ENCODE measurements around the gene VAV1. TPM values are rescaled to one million over a fixed set of nuclear protein-coding genes. Genes with fewer than 3 reads are reported as not detected.

Gene VAV1
- total RNA-seq, 4 donors from 2014 or later, result 1.7 to 4.3 (median 2.6) TPM

DNA sequence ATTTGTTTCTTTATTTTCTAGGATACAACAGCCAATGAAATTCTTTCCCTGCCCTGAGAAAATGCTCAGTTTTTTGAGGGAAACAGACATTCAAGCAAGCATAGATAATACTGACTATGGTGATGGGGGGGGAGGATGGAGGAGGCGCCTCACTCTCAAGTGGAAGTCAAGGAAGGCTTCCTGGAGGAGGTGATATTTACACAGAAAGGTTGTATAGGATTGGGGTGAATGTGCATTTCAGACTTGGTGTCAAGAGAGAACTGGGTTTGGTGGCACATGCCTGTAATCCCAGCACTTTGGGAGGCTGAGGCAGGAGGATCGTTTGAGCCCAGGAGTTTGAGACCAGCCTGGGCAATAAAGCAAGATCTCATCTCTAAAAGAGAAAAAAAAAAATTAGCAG lies 102.7 kb downstream of the VAV1 start:
- DNase-seq, result no peak
- intact Hi-C loops (cut with DNase I), result no loop called here
- 81 to 87% methylated on average over 2 of the region's 2 CpGs for WGBS, 2 donors

DNA sequence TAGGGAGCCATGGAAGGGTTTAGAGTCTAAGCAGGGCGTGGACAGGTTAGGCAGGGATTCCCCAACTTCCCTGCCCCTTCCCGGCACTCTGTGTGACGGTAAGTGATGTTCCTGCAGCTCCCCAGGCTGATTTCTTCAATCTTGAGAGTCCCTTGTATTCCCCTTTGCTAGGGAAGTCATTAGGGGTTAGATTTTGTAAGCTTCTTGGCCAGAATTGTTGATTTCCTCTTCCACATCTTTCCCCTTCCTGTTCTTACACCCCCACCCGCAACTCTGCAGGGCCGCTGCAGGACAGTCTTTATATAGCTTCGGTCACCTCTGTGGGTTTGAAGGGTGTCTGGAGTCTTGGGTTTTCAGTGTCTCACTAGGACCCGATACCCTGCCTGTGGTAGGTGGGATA lies 104.2 kb downstream of the VAV1 start:
- no peaks in the 10 kb centered on the region for H3K4me1 ChIP-seq
- intact Hi-C loops (cut with DNase I), result no loop called here
- H3K9me3 ChIP-seq, result no peaks in the 10 kb centered on the region
- no peak for DNase-seq
- no peak overlapping the region for H3K27ac ChIP-seq
- TF ChIP-seq POLR2A (IDR thresholded peaks at IDR 0.05), result no peak
- TF ChIP-seq, protein P1, sequence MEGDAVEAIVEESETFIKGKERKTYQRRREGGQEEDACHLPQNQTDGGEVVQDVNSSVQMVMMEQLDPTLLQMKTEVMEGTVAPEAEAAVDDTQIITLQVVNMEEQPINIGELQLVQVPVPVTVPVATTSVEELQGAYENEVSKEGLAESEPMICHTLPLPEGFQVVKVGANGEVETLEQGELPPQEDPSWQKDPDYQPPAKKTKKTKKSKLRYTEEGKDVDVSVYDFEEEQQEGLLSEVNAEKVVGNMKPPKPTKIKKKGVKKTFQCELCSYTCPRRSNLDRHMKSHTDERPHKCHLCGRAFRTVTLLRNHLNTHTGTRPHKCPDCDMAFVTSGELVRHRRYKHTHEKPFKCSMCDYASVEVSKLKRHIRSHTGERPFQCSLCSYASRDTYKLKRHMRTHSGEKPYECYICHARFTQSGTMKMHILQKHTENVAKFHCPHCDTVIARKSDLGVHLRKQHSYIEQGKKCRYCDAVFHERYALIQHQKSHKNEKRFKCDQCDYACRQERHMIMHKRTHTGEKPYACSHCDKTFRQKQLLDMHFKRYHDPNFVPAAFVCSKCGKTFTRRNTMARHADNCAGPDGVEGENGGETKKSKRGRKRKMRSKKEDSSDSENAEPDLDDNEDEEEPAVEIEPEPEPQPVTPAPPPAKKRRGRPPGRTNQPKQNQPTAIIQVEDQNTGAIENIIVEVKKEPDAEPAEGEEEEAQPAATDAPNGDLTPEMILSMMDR (IDR thresholded peaks at IDR 0.05), result no peak
- H3K27me3 ChIP-seq, result no peaks in the 10 kb centered on the region
- WGBS, 2 donors, result 53 to 76% methylated on average over 7 of the region's 7 CpGs
- H3K4me3 ChIP-seq (replicated peaks in 1 of 3), result no peak overlapping the region
- H3K36me3 ChIP-seq, result no peaks in the 10 kb centered on the region

More for the DNA sequence above, 102.7 kb downstream of the VAV1 start:
- no peaks in the 10 kb centered on the region for H3K36me3 ChIP-seq
- H3K9me3 ChIP-seq, result no peaks in the 10 kb centered on the region
- H3K27ac ChIP-seq, result no peak overlapping the region
- H3K27me3 ChIP-seq, result no peaks in the 10 kb centered on the region
- no peaks in the 10 kb centered on the region for H3K4me1 ChIP-seq
- H3K4me3 ChIP-seq (replicated peaks in 1 of 3), result no peak overlapping the region
- TF ChIP-seq, protein P1 (IDR thresholded peaks at IDR 0.05), result no peak
- TF ChIP-seq POLR2A (IDR thresholded peaks at IDR 0.05), result no peak

DNA sequence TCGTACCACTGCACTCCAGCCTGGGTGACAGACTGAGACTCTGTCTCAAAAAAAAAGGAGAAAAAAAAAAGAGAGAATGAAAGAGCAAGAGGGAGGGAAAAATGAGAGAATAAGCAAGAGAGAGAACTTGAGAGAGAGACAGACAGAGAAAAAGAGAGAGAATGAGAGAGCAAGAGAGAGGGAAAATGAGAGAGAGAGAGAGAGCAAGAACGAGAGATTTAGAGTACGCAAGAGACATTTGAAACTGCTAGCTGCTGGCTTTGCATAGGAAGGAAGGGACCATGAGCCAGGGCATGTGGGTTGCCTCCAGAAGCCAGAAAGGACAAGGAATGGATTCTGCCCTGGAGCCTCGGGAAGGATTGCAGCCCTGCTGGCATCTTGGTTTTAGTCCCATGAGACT lies 105.3 kb downstream of the VAV1 start:
- no peaks in the 10 kb centered on the region for H3K36me3 ChIP-seq
- WGBS, 2 donors, result 83 to 84% methylated on average over 4 of the region's 4 CpGs
- no peaks in the 10 kb centered on the region for H3K9me3 ChIP-seq
- no peaks in the 10 kb centered on the region for H3K4me1 ChIP-seq
- DNase-seq, result no peak
- H3K4me3 ChIP-seq (replicated peaks in 1 of 3), result no peak overlapping the region
- TF ChIP-seq POLR2A (IDR thresholded peaks at IDR 0.05), result no peak
- TF ChIP-seq, protein P1 (IDR thresholded peaks at IDR 0.05), result no peak
- H3K27ac ChIP-seq, result no peak overlapping the region
- intact Hi-C loops (cut with DNase I), result no loop called here
- no peaks in the 10 kb centered on the region for H3K27me3 ChIP-seq

DNA sequence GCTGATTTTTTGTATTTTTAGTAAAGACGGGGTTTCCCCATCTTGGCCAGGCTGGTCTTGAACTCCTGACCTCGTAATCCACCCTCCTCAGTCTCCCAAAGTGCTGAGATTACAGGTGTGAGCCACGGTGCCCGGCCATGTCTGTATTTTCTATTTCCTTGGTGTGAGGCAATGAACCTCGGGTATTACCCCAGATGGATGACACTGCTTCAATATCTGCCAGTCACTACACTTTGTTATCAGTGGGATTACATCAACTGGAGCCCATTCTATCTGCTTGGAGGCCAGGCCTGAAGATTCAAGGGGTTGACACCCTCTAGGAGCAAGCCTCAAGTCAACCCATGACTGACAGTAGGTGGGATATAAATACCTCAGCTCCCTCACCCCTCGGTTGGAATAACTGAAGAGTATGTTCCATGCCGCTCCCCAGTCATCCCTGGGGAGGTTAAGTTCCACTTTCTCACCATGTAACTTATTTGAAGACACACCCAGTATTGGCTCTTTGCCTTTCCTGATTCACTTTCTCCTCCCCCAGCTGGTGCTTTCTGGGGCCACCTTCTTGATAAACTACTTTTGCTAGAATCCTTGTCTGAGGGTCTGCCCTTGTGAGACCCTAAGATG lies 113.9 kb downstream of the VAV1 start:
- no peak overlapping the region for H3K4me3 ChIP-seq (replicated peaks in 1 of 3)
- no peaks in the 10 kb centered on the region for H3K9me3 ChIP-seq
- intact Hi-C loops (cut with DNase I), result no loop called here
- 85 to 89% methylated on average over 7 of the region's 7 CpGs for WGBS, 2 donors
- TF ChIP-seq, protein P1 (IDR thresholded peaks at IDR 0.05), result no peak
- no peak for TF ChIP-seq POLR2A (IDR thresholded peaks at IDR 0.05)
- no peaks in the 10 kb centered on the region for H3K4me1 ChIP-seq
- no peak overlapping the region for H3K27ac ChIP-seq
- DNase-seq, result no peak
- H3K27me3 ChIP-seq, result no peaks in the 10 kb centered on the region
- H3K36me3 ChIP-seq, result no peaks in the 10 kb centered on the region

DNA sequence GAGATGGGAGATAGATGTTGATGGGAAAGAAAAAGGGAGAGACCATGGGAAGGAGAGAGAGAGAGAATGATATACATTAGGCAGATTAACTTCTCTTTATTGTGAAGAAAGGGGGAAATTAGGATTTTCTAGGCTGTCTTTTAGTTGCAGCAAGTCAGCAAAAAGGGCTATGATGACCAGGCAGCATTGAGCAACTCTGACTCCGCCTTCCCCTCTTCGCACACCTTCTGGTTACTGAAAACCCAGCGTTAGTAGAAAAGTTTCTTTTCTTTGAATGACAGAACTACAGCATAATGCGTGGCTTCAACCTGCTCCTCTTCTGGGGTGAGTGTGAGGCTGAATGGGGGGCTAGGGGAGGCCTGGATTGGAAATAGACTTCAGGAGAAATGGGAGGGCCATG lies 114.8 kb downstream of the VAV1 start, which contains the start of gene ADGRE1:
Gene ADGRE1, plus strand, starts transcription at position 264 of the 400 bp plus-strand sequence. Its CDS starts 30 bp downstream, at position 294.
- no peaks in the 10 kb centered on the region for H3K27me3 ChIP-seq
- DNase-seq, result no peak
- H3K4me3 ChIP-seq (replicated peaks in 1 of 3), result no peak within 1 kb of the TSS
- 63 to 73% methylated on average over 4 of the region's 4 CpGs for WGBS, 2 donors
- H3K9me3 ChIP-seq, result no peaks in the 10 kb centered on the region
- intact Hi-C loops (cut with DNase I), result no loop called here
- no peaks in the 10 kb centered on the region for H3K36me3 ChIP-seq
- H3K4me1 ChIP-seq, result no peaks in the 10 kb centered on the region
- no peak within 1 kb of the TSS for H3K27ac ChIP-seq
- TF ChIP-seq, protein P1 (IDR thresholded peaks at IDR 0.05), result no peak
- TF ChIP-seq POLR2A (IDR thresholded peaks at IDR 0.05), result no peak

Measured in thyroid gland (tissue), 4 donors.